Stimulated activated CD4-positive, alpha-beta T cell treated with anti-CD3 and anti-CD28 coated beads, Interleukin-1b, Interleukin-23, amount 100 ng/mL, for 4 hours (primary cell): ENCODE results near the gene SEMA6A.

Source experiments
- DNase-seq, 2 donors: peaks; one replicate each; pipeline ENCODE4 v3.0.0-alpha.2; 2020; ENCODE audit warnings: low read depth in 2 of 2

Gene SEMA6A

GRCh38 chr5:116459301-116459700 lies 115.3 kb downstream of the SEMA6A start:
- DNase-seq = no peak

GRCh38 chr5:116457062-116457461 lies 117.6 kb downstream of the SEMA6A start:
- DNase-seq = no peak

DNA sequence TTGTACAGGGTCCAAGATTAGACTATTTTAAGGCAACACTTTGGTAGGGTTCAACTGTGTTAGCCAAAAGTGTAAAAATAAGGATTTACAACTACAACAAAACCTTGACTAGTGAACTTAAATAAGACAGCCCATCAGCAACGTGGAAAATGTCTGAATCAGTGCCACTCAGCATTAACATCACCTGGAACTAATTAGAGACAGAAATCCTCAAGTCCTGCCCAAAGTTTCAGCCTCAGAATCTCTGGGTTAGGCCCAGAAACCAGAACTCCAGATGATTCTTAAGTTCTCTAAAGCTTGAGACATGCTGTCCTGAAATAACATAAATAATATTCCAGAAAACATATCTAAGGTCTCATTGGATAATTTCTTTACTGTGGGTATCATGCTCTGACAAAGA lies 118.6 kb downstream of the SEMA6A start:
- no peak for DNase-seq

GRCh38 chr5:116455061-116455460 lies 119.6 kb downstream of the SEMA6A start:
- DNase-seq = no peak

- DNase-seq = no peak
Observed at GRCh38 chr5:116454417-116454927, 120.2 kb downstream of the SEMA6A start.

GRCh38 chr5:116453988-116454411 lies 120.6 kb downstream of the SEMA6A start:
- no peak for DNase-seq

- DNase-seq = no peak
Observed at GRCh38 chr5:116452774-116453368, 121.8 kb downstream of the SEMA6A start.

GRCh38 chr5:116451905-116452450 lies 122.6 kb downstream of the SEMA6A start:
- DNase-seq = no peak

- no peak for DNase-seq
Observed at GRCh38 chr5:116451066-116451465, 123.6 kb downstream of the SEMA6A start.

DNA sequence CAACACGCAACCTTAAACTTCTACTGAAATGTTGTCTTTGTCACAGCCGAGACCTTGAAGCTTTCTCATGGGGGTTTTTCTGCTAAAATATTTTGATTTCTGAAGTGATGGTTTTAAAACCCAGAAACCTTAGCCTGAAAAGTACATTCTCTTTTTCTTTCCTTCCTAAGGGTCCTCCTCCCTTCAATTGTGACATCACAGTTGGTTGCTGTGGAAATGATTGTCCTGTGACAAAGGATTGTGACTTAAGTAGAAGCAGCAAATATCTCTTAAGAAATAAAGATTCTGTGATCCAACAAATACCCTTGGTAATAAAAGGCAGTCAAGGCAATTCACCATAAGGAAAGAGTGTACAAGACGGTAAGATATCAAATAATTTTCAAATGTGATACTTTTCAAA lies 125.2 kb downstream of the SEMA6A start:
- no peak for DNase-seq

GRCh38 chr5:116448870-116449427 lies 125.7 kb downstream of the SEMA6A start:
- DNase-seq = no peak

GRCh38 chr5:116448450-116448849 lies 126.2 kb downstream of the SEMA6A start:
- DNase-seq = no peak

DNA sequence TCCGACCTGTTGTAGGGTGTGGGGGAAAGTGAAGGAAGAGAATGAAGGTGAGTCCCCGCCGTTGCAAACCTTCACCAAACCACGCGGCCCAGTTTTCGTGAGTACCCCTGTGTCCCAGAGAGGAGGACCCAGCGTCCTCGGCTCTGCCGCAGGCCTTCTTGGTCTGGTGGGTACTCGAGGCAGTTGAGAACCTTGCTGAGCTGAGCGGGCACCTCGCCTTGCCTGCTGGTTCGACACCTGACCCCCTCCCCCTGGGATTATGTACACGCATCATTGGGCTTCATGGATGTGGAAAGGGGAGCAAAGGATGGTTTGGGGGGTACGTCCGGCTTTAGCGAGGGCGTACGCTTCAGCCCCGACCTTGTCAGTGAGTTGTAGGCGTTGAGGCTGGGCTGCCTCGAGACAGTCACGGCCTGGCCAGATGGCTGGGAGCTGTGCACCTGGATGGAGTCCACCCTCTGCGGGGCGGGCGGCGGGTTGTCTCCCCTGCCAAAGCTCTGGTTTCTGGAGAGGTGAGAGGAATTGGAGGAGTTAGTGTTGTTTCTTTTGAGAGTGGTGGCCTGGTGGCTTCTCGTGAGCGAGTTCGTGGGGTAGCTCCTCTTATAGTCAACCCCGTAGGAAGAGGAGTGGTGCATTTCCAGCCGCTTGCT lies 128.1 kb downstream of the SEMA6A start:
- DNase-seq = no peak

- no peak for DNase-seq
Observed at GRCh38 chr5:116445311-116445710, 129.3 kb downstream of the SEMA6A start.

DNA sequence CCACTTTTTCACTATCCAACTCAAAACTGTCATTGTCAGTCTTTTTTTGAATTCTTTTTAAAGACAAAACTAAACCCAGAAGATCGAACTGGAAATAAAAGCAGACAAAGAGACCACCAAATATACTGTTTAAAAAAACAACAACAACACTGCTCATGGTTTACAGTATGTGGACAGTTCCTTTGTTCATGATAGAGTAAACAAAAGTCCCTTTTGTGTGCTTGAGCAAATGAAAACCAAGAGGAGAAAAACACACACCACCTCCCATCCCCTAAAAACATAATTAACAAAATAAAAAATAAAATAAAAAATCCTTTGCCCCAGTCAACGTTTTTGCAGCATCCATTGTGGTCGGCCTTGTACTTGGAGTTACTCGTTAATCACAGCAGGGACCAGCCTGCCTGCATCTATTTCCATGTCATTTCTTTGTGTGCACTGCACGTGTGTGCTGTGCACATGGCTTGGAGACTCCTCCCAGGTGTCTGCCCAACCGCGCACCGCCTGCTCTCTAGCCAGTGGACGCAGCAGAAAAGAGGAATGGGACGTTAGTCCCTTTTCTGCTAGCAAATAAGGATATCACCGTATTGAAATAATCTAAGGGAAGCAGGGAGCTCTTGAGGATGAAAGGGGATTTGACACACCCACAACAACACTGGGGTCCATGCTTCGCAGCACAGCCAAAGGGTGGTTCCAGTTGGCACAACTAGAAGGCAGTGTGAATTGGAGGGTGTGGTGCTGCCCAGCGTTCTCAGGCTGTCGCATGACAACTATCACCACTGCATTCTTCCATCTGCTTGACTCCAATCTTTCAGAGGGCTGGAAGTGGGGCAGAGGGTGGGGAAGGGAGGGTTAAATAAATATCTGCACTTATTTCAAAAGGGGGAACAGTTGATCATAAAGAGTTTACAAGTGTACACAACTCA lies 130.0 kb downstream of the SEMA6A start:
- DNase-seq = no peak

- DNase-seq = no peak
Observed at GRCh38 chr5:116442931-116443551, 131.6 kb downstream of the SEMA6A start.

DNA sequence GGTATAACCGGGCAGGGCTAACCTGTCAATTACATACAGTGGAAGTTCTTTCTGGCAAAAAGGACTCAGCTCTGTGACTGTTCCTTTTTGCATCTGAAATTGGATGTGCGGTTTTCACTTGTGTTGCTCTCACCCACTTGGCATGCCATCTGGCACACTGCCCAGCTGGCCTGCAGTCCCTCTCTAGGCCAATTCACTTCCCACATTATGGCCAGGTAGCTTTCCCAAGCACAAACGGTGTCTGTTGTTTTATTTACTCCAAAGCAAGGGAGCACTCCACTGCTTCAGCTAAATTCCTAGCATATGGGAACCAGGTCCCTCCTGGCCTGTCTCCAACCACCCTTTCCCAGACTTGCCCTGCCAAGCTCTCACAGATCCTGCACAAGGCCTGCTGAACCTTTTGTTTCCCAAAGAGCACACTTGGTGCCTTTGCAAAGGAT lies 132.5 kb downstream of the SEMA6A start:
- no peak for DNase-seq

DNA sequence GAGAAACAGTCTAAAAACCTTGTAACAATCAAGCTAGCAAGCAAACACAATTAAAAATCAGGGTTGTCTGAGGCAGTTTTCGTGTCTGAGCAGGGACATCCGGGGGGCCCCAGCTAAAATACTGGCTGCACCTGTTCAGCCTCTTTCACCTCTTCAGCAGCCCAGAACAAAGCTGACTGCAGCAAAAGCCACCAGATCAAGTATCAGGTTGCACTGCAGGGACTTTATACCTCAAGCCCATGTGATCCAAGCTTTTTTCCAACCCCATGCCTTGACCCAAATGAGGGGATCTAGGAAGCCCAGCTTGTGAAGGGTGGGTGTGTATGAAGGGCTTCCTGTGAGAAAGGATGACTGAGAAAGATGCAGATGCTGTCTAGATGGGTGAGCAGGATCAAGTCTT lies 133.4 kb downstream of the SEMA6A start:
- no peak for DNase-seq

DNA sequence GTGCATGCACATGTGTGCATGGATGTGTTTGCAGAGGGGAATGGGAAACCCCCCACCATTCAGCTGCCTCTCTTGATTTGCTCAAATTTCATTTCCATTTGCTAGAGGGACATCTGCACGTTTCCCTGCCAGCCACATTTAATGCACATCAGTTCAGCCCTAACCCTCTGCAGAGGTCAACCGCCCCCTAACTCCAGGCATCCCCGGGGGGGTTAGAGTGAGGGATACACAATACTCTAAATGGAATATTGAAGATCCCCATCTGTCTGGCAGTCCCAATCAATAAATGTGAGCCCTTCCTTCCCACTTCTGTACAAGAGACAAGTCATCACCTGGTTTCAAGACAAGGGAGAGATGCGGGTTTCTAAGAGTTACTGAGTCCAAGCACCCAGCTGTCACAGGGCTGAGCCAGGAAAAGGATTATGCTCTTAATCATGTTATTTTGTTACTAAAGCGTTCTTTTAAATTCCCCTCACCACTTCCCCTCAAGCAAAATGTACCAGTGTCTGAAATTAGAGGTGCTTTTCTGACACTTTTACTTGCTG lies 134.1 kb downstream of the SEMA6A start:
- no peak for DNase-seq

- DNase-seq = no peak
Observed at GRCh38 chr5:116439905-116440304, 134.7 kb downstream of the SEMA6A start.

DNA sequence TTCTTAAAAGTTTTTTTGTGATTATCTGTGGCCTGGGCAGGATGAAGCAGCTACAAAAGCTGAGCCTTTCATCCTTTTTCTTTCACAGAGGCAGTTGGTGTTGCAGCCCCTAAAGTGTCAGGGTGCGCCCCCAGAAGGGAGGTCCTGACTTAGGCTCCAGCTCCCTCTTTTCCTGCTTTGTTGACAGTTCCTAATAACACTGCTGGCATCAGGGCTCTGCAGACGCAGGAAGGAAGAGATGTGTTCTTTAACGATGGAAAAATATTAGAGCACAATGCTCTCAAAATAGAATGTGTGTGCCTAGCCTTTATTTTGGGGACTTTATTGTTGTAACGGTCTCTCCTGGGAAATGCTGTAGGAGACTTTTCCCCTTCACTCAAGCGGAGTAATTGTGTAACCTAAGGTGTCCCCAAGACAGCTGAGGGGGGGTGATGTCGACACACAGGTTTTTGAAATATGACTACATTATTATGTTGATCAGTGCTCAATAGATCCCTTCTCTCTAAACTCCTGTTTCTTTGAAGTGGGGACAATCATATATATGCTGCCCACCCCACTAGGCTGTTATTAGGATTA lies 135.6 kb downstream of the SEMA6A start:
- no peak for DNase-seq
